IMR-90 (cell line): ENCODE results near the gene KLRC3. TPM values are rescaled to one million over a fixed set of nuclear protein-coding genes. Genes with fewer than 3 reads are reported as not detected.

Source experiments
- ATAC-seq: fragments of 200-7000 bp; cut with Tn5 transposase; 2 replicates; pipeline ENCODE4 v1.9.1; 2020; ENCODE audit warnings: low read depth, mild to moderate bottlenecking, moderate library complexity
- BruUV-seq: library from RNA; stranded (reverse); fragments of 400-500 nt; replicated peaks from 2 replicates; lab custom pipeline; 2021; lab: Mats Ljungman, UMichigan
- CTCF ChIA-PET: fragments of 300-600 bp; formaldehyde crosslinking; extraction: SDS; loops from one replicate; lab custom pipeline; 2021; ENCODE audit warnings: antibody characterized with exemption; lab: Yijun Ruan, JAX
- POLR2A ChIA-PET: fragments of 300-600 bp; sonication (Branson Sonifier 250); formaldehyde crosslinking; loops from one replicate; lab custom pipeline; 2022; ENCODE audit warnings: antibody characterized with exemption; ENCODE audit not compliant: unreplicated experiment; lab: Charles Lee
- DNase-seq: peaks from one replicate; pipeline ENCODE4 v3.0.0; 2013
- H2AFZ ChIP-seq: replicated peaks from 2 replicates; pipeline ENCODE3; 2013; ENCODE audit warnings: low read length, mild to moderate bottlenecking; ENCODE audit not compliant: poor library complexity
- H2AK5ac ChIP-seq: 2 replicates; pipeline ENCODE4 v1.6.1; 2013; ENCODE audit warnings: low read depth, low read length, inconsistent platforms
- H2AK9ac ChIP-seq: replicated peaks from 2 replicates; pipeline ENCODE3; 2013; ENCODE audit warnings: mild to moderate bottlenecking, low read depth, low read length, moderate library complexity; ENCODE audit not compliant: poor library complexity
- H2BK120ac ChIP-seq: 2 replicates; pipeline ENCODE4 v1.6.1; 2013; ENCODE audit warnings: low read depth, low read length, inconsistent platforms
- H2BK15ac ChIP-seq: 3 replicates; pipeline ENCODE4 v1.6.1; 2013; ENCODE audit warnings: low read depth, low read length, inconsistent platforms
- H2BK20ac ChIP-seq: 2 replicates; pipeline ENCODE4 v1.6.1; 2013; ENCODE audit warnings: low read depth, mild to moderate bottlenecking, inconsistent platforms, low read length, moderate library complexity
- H2BK5ac ChIP-seq: 2 replicates; pipeline ENCODE4 v1.6.1; 2013; ENCODE audit warnings: mild to moderate bottlenecking, low read depth, low read length, inconsistent platforms; ENCODE audit not compliant: poor library complexity, severe bottlenecking
- H3K14ac ChIP-seq: replicated peaks from 2 replicates; pipeline ENCODE4 v1.6.1; 2013; ENCODE audit warnings: low read depth, low read length, inconsistent platforms
- H3K18ac ChIP-seq: 2 replicates; pipeline ENCODE4 v1.6.1; 2013; ENCODE audit warnings: low read depth, low read length, control low read depth
- H3K23ac ChIP-seq: 2 replicates; pipeline ENCODE4 v1.6.1; 2013; ENCODE audit warnings: low read depth, low read length, inconsistent platforms
- H3K27ac ChIP-seq: 2 replicates; pipeline ENCODE4 v1.5.1; 2013; ENCODE audit warnings: mild to moderate bottlenecking, control low read depth, low read length; ENCODE audit not compliant: insufficient read depth
- H3K27me3 ChIP-seq: 2 replicates; pipeline ENCODE4 v1.6.1; 2013; ENCODE audit warnings: low read length; ENCODE audit not compliant: control insufficient read depth, insufficient read depth
- H3K36me3 ChIP-seq: 2 replicates; pipeline ENCODE4 v1.6.1; 2013; ENCODE audit warnings: low read length, mixed read lengths; ENCODE audit not compliant: control insufficient read depth, insufficient read depth
- H3K4ac ChIP-seq: 2 replicates; pipeline ENCODE4 v1.6.1; 2013; ENCODE audit warnings: low read depth, low read length, inconsistent platforms
- H3K4me1 ChIP-seq: 2 replicates; pipeline ENCODE4 v1.6.1; 2013; ENCODE audit warnings: low read length, mixed read lengths; ENCODE audit not compliant: control insufficient read depth, insufficient read depth
- H3K4me2 ChIP-seq: 2 replicates; pipeline ENCODE4 v1.6.1; 2013; ENCODE audit warnings: low read depth, mild to moderate bottlenecking, control low read depth, low read length, moderate library complexity
- H3K4me3 ChIP-seq: 2 replicates; pipeline ENCODE4 v1.5.1; 2013; ENCODE audit warnings: low read depth, mild to moderate bottlenecking, control low read depth, low read length, moderate library complexity; ENCODE audit not compliant: insufficient read depth
- H3K56ac ChIP-seq: 2 replicates; pipeline ENCODE4 v1.6.1; 2013; ENCODE audit warnings: low read length, inconsistent platforms; ENCODE audit not compliant: insufficient read depth; ENCODE audit errors: extremely low read depth
- H3K79me1 ChIP-seq, 2 experiments: 2 replicates each; pipeline ENCODE4 v1.6.1; 2013; ENCODE audit warnings: low read length in 2 of 2, inconsistent platforms in 1 of 2, low read depth in 1 of 2
- H3K9ac ChIP-seq: 2 replicates; pipeline ENCODE4 v1.6.1; 2013; ENCODE audit warnings: low read depth, low read length, control low read depth
- H3K9me1 ChIP-seq: 2 replicates; pipeline ENCODE4 v1.6.1; 2013; ENCODE audit warnings: low read length, inconsistent platforms; ENCODE audit not compliant: insufficient read depth
- H3K9me3 ChIP-seq: 2 replicates; pipeline ENCODE4 v1.6.1; 2013; ENCODE audit warnings: low read length; ENCODE audit not compliant: control insufficient read depth, insufficient read depth
- H4K20me1 ChIP-seq: 2 replicates; pipeline ENCODE4 v1.6.1; 2013; ENCODE audit warnings: low read length, inconsistent platforms; ENCODE audit not compliant: insufficient read depth
- H4K5ac ChIP-seq: 2 replicates; pipeline ENCODE4 v1.6.1; 2013; ENCODE audit warnings: mild to moderate bottlenecking, low read depth, low read length, control low read depth
- H4K8ac ChIP-seq, 2 experiments: 2 replicates each; pipeline ENCODE4 v1.6.1; 2013; ENCODE audit warnings: low read depth in 2 of 2, low read length in 2 of 2, control low read depth in 1 of 2, inconsistent platforms in 1 of 2
- H4K91ac ChIP-seq: 2 replicates; pipeline ENCODE4 v1.6.1; 2013; ENCODE audit warnings: low read depth, low read length, inconsistent platforms; ENCODE audit not compliant: insufficient read depth
- CEBPB ChIP-seq: IDR thresholded peaks from 2 replicates; pipeline ENCODE4 v1.6.1; 2012; ENCODE audit warnings: low read depth, low read length, improper control_type of control experiment
- MAFK ChIP-seq: IDR thresholded peaks from 2 replicates; pipeline ENCODE4 v1.6.1; 2012; ENCODE audit warnings: low read depth, low read length, improper control_type of control experiment
- POLR2A ChIP-seq: IDR thresholded peaks from 2 replicates; pipeline ENCODE4 v1.6.1; 2012; ENCODE audit warnings: mild to moderate bottlenecking, low read depth, low read length
- SMC3 ChIP-seq: fragments of 150-350 bp; IDR thresholded peaks from 2 replicates; pipeline ENCODE4 v1.6.1; 2016; ENCODE audit warnings: low read depth, mild to moderate bottlenecking, antibody characterized with exemption, low read length, moderate library complexity
- WGBS, 2 experiments: methylation state at CpG; one replicate each; pipeline versions ENCODE4 v1.1.5 to v1.1.7; 2013; ENCODE audit warnings: missing lambda C conversion rate in 2 of 2; ENCODE audit not compliant: insufficient read length in 1 of 2; ENCODE audit errors: extremely low coverage in 2 of 2; 5-methylcytosine and 5-hydroxymethylcytosine counted together
- dilution Hi-C: fragments of 300-500 bp; cut with HindIII; formaldehyde crosslinking; loops from one replicate; pipeline ENCODE4 v1.14.3; 2018; ENCODE audit warnings: low sequenced_read_pairs; ENCODE audit not compliant: unreplicated experiment
- in situ Hi-C: fragments of 300-500 bp; cut with MboI; formaldehyde crosslinking; loops from 3 replicates; pipeline ENCODE4 v1.14.3; 2019; ENCODE audit warnings: low sequenced_read_pairs, inconsistent platforms, mixed read lengths
- intact Hi-C: fragments of 100-400 bp; cut with micrococcal nuclease; formaldehyde crosslinking; loops from 2 replicates; pipeline ENCODE4 v1.10.0; 2022
- polyA plus RNA-seq, 3 experiments: library from polyadenylated mRNA; depleted of rRNA; stranded (reverse); fragments of >200 nt; gene quantifications; 2 replicates each; pipeline ENCODE4 v1.2.3, GENCODE V29; 2012; ENCODE audit warnings: low replicate concordance in 1 of 3
- total RNA-seq: library from RNA; depleted of rRNA; stranded (reverse); fragments of >200 nt; gene quantifications from 2 replicates; pipeline ENCODE4 v1.2.3, GENCODE V29; 2012

The KLRC3 gene
- total and polyA plus RNA-seq, 2 of the 4 experiments (the other 2 are of a cell fraction), result not detected

- Histone ChIP-seq H3K9ac (no peak overlapping the region), H3K79me1 (no peaks in the 10 kb centered on the region), H2BK120ac (no peak overlapping the region), H2AK5ac (no peak overlapping the region), H3K56ac (no peak overlapping the region), H3K4me2 (no peak overlapping the region), H2AFZ (no peak overlapping the region), H4K20me1 (no peaks in the 10 kb centered on the region), H3K36me3 (no peaks in the 10 kb centered on the region), H2AK9ac (no peak overlapping the region), H3K14ac (no peak overlapping the region), H2BK5ac (no peak overlapping the region), H3K4ac (no peak overlapping the region), H2BK15ac (no peak overlapping the region), H3K9me3 (no peaks in the 10 kb centered on the region), H3K27me3 (no peaks in the 10 kb centered on the region), H4K91ac (no peak overlapping the region), H3K23ac (no peak overlapping the region), H2BK20ac (no peak overlapping the region), H3K9me1 (no peaks in the 10 kb centered on the region), H3K18ac (no peak overlapping the region), H4K5ac (no peak overlapping the region), H3K4me3 (no peak overlapping the region), H4K8ac (no peak overlapping the region), H3K27ac (no peak overlapping the region), H3K4me1 (peaks cover 10% of the 10 kb centered on the region)
- dilution Hi-C loops, result no loop called here
- in situ Hi-C loops, result no loop called here
- ChIA-PET CTCF (no interaction called here), POLR2A (no interaction called here)
- TF ChIP-seq POLR2A, result no peak
- no peak for TF ChIP-seq CEBPB
- no peak for TF ChIP-seq SMC3
- TF ChIP-seq MAFK, result no peak
- ATAC-seq, result no peak
- no peak for DNase-seq
- intact Hi-C loops, result no loop called here
- BruUV-seq, result no TSS peak
- no CpG with 5 or more reads among the region's 8 CpGs for WGBS, 2 experiments
These were observed 50.6 kb downstream of the KLRC3 start for GRCh38 chr12:10369557-10370415.
